ENCODE measurements around the gene PTPRN2.

The PTPRN2 gene

DNA sequence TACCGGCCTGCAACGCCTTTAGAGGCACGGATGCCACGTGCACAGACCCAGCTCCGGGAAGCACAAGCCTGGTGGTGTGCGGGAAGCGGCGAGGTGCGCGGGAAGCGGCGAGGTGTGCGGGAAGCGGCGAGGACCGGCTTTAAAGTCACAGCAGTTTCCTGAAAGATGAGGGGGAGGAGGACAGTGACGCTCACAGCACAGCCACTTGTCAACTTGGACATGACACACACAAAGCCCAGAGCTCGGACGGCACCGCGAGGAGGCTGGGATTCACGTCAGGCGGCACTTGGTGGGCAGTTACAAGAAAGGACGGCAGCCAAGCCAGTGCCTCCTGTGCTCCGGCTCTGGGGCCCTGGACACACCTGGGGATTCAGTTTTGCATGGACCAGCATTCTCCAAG, 724.9 kb downstream of the PTPRN2 start:
- H3K4me2 ChIP-seq (ENCODE audit: low read length), result no peak overlapping the region
- H3K4me3 ChIP-seq (ENCODE audit: low read length), result no peak overlapping the region
- H3K9me3 ChIP-seq (replicated peaks; ENCODE audit: low read length), result peaks cover 16% of the 10 kb centered on the region
- H3K36me3 ChIP-seq (ENCODE audit: insufficient read depth, low read length), result no peaks in the 10 kb centered on the region
- no peaks in the 10 kb centered on the region for H3K27me3 ChIP-seq (ENCODE audit: control insufficient read depth, insufficient read depth, low read length)
- H3K4me1 ChIP-seq (ENCODE audit: control insufficient read depth, insufficient read depth, low read length), result no peaks in the 10 kb centered on the region
- no peak overlapping the region for H3K9ac ChIP-seq (ENCODE audit: low read depth, low read length)

DNA sequence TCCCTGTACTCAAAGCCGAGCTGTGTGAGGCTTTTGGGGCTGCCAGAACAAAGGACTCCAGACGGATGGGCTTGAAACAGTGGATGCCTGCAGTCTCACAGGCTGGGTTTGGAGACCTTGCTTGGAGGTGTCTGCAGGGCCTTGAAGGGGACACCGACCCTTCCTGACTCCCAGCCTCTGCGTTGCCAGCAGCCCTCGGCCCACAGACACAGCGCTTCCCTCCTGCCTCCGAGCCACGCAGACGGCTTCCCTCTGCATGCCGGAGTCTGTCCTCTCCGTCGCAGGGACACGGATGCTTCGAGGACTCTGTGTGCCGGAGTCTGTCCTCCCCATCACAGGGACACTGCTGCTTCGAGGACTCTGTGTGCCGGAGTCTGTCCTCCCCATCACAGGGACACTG, 726.1 kb downstream of the PTPRN2 start:
- Histone ChIP-seq H3K9ac (ENCODE audit: low read depth, low read length) (no peak overlapping the region), H3K4me3 (ENCODE audit: low read length) (no peak overlapping the region), H3K9me3 (replicated peaks; ENCODE audit: low read length) (peaks cover 16% of the 10 kb centered on the region), H3K27me3 (ENCODE audit: control insufficient read depth, insufficient read depth, low read length) (no peaks in the 10 kb centered on the region), H3K4me2 (ENCODE audit: low read length) (no peak overlapping the region), H3K36me3 (ENCODE audit: insufficient read depth, low read length) (no peaks in the 10 kb centered on the region), H3K4me1 (ENCODE audit: control insufficient read depth, insufficient read depth, low read length) (no peaks in the 10 kb centered on the region)

DNA sequence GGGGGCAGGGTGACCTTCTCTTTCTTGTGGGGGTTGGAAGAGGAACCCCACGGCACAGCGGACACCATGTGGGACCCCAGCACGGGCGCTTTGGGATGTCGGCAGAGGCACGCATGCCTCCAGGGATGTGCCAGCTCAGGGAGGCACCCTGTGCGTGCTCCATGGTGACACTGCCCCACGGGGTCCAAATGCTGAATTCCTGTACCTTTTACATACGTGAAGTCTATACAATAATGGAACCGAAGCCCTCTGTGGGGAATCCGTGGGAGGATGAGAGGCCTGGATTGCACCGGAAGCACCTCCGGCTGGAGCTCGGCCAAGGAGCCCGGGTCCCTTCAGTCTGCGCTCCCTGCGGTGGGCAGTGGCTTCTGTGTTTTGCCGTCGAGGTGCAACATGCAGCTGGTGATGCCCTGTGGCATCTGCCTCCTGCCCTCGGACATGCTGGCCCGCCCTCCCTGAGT, 726.6 kb downstream of the PTPRN2 start:
- Histone ChIP-seq H3K9me3 (replicated peaks; ENCODE audit: low read length) (peaks cover 16% of the 10 kb centered on the region), H3K36me3 (ENCODE audit: insufficient read depth, low read length) (no peaks in the 10 kb centered on the region), H3K9ac (ENCODE audit: low read depth, low read length) (no peak overlapping the region), H3K4me2 (ENCODE audit: low read length) (no peak overlapping the region), H3K4me3 (ENCODE audit: low read length) (no peak overlapping the region), H3K4me1 (ENCODE audit: control insufficient read depth, insufficient read depth, low read length) (no peaks in the 10 kb centered on the region), H3K27me3 (ENCODE audit: control insufficient read depth, insufficient read depth, low read length) (no peaks in the 10 kb centered on the region)

DNA sequence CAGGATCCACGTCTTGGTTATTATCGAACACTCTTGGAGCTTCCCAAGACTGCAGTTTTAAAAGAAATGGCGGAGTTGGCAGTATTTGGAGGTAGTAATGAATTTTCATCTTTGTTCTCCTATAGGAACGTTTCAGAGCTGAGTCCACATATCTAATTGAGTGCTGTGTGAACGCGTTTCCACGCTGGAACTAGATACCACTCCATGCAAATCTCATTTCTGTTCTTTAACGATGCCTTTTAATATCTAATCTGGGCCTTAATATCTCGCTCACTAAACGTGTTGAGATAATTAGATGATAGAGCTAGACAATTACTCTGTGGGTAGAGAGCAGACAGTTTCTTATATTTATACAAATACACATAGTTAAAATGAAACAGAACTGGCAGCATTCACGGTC, 727.2 kb downstream of the PTPRN2 start:
- peaks cover 16% of the 10 kb centered on the region for H3K9me3 ChIP-seq (replicated peaks; ENCODE audit: low read length)
- no peak overlapping the region for H3K4me3 ChIP-seq (ENCODE audit: low read length)
- no peaks in the 10 kb centered on the region for H3K4me1 ChIP-seq (ENCODE audit: control insufficient read depth, insufficient read depth, low read length)
- H3K36me3 ChIP-seq (ENCODE audit: insufficient read depth, low read length), result no peaks in the 10 kb centered on the region
- H3K27me3 ChIP-seq (ENCODE audit: control insufficient read depth, insufficient read depth, low read length), result no peaks in the 10 kb centered on the region
- no peak overlapping the region for H3K9ac ChIP-seq (ENCODE audit: low read depth, low read length)
- H3K4me2 ChIP-seq (ENCODE audit: low read length), result no peak overlapping the region

DNA sequence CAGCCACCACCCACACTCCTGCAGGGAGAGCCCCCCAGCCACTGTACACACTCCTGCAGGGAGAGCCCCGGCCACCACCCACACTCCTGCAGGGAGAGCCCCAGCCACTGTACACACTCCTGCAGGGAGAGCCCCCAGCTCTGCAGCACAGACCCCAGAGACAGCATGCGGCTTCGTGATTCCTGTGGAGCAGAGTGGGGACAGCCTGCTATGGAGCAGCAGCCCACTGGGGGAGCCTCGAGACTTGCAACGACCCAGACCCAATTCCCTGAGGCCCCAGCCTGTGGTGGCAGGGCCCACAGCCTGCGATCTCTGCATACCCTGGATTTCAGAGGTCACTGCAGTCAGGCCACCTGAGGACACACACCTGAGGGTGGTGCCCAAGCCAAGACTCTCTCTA, 727.7 kb downstream of the PTPRN2 start:
- peaks cover 13% of the 10 kb centered on the region for H3K9me3 ChIP-seq (replicated peaks; ENCODE audit: low read length)

DNA sequence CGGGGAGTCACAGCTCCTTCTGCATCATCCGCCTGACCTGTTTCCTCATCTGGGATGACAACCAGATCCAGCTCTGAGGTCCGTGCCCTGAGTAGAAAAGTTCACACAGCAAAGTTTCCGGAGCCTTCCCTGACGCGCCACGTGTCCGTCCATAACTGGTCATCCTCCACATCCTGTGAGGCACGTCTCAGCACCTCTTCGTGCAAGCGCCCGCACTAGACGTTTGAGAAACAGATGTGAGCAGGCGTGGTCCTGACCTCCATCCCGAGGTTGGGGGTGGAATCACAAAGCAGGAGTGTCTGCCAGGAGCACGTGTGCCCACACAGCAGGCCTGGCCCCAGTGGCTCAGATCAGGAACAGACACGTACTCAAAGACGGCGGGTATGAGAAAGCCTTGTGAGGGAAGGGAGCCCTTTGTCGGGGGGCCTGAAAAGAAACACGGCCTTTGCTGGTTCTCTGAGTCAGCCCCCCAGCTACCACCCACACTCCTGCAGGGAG, 730.0 kb downstream of the PTPRN2 start:
- no peaks in the 10 kb centered on the region for H3K4me1 ChIP-seq (ENCODE audit: control insufficient read depth, insufficient read depth, low read length)
- no peak overlapping the region for H3K9ac ChIP-seq (ENCODE audit: low read depth, low read length)
- no peaks in the 10 kb centered on the region for H3K27me3 ChIP-seq (ENCODE audit: control insufficient read depth, insufficient read depth, low read length)
- no peak overlapping the region for H3K4me2 ChIP-seq (ENCODE audit: low read length)
- H3K36me3 ChIP-seq (ENCODE audit: insufficient read depth, low read length), result no peaks in the 10 kb centered on the region
- no peak overlapping the region for H3K4me3 ChIP-seq (ENCODE audit: low read length)
- peaks cover 14% of the 10 kb centered on the region for H3K9me3 ChIP-seq (replicated peaks; ENCODE audit: low read length)

More for the DNA sequence above, 727.7 kb downstream of the PTPRN2 start:
- Histone ChIP-seq H3K27me3 (ENCODE audit: control insufficient read depth, insufficient read depth, low read length) (no peaks in the 10 kb centered on the region), H3K36me3 (ENCODE audit: insufficient read depth, low read length) (no peaks in the 10 kb centered on the region), H3K4me3 (ENCODE audit: low read length) (no peak overlapping the region), H3K4me2 (ENCODE audit: low read length) (no peak overlapping the region), H3K9ac (ENCODE audit: low read depth, low read length) (no peak overlapping the region), H3K4me1 (ENCODE audit: control insufficient read depth, insufficient read depth, low read length) (no peaks in the 10 kb centered on the region)

DNA sequence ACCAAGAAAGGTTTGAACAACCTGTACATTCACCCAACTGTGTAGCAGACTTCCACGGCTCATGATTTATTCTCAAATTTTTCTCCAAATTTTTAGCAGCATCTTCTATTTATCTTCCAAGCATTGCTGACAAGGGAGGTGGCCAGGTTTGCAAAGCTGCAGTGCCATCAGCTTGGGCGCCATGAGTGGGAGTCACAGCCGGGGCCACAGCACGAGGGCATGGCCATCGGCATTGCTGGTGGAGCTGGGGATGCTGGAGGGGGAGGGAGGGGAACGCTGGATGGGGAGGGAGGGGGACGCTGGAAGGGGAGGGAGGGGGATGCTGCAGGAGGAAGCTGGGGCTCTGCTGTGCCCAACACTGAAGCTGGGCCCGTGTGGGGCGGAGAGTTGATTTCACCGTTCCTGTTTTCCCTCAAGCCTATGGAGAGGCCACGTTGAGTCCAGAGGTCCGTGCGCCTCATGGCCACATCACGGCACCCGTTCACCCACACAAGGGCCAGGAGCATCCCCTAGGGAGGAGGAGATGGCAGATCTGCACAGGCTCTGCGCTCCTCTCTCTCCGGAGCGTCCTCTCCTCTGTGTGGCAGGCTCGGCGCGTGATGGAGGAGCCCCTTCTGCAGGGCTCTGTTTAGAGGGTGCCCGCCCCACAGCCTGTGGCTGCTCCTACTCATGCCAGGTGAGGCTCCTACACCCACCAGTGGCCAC, 730.6 kb downstream of the PTPRN2 start:
- Histone ChIP-seq H3K36me3 (ENCODE audit: insufficient read depth, low read length) (no peaks in the 10 kb centered on the region), H3K4me1 (ENCODE audit: control insufficient read depth, insufficient read depth, low read length) (no peaks in the 10 kb centered on the region), H3K9me3 (replicated peaks; ENCODE audit: low read length) (peaks cover 14% of the 10 kb centered on the region), H3K4me2 (ENCODE audit: low read length) (no peak overlapping the region), H3K9ac (ENCODE audit: low read depth, low read length) (no peak overlapping the region), H3K4me3 (ENCODE audit: low read length) (no peak overlapping the region), H3K27me3 (ENCODE audit: control insufficient read depth, insufficient read depth, low read length) (no peaks in the 10 kb centered on the region)

DNA sequence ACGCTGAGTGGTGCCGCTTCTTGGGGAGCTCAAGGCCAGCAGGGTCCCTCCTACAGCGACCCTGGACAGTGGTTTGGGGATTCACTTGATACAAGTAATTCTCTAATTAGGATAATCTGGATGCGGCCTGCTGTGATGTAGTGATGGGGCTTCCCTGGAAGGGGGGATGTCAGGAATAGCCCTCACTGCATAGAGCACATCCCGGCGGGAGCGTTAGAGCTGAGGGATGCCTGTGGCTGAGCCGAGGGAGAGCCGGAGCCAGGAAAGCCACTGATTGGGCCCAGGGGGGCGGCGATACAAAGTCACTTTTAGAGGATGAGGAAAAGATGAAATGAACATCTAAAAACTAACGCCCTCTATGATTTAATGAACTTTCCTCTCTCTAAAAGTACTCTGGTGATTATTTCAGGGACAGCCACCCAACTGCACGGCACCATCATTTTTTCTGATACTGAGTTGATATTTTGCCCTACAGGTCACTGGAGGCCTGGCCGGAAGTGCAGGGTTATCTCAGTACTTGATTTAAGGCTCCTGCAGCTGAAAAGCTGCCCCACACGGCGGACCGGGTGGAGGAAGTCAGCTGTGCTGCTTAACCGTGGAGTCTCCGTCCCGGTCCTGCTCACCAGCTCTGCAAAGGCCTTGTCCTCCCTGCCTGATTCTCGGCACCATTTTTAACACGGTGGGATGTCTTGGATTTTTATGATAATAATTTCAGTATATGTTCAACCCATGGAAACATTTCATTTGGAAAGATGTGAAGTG, 732.0 kb downstream of the PTPRN2 start:
- H3K4me3 ChIP-seq (ENCODE audit: low read length), result no peak overlapping the region
- no peaks in the 10 kb centered on the region for H3K4me1 ChIP-seq (ENCODE audit: control insufficient read depth, insufficient read depth, low read length)
- peaks cover 21% of the 10 kb centered on the region for H3K9me3 ChIP-seq (replicated peaks; ENCODE audit: low read length)
- H3K4me2 ChIP-seq (ENCODE audit: low read length), result no peak overlapping the region
- H3K27me3 ChIP-seq (ENCODE audit: control insufficient read depth, insufficient read depth, low read length), result no peaks in the 10 kb centered on the region
- H3K9ac ChIP-seq (ENCODE audit: low read depth, low read length), result no peak overlapping the region
- no peaks in the 10 kb centered on the region for H3K36me3 ChIP-seq (ENCODE audit: insufficient read depth, low read length)

DNA sequence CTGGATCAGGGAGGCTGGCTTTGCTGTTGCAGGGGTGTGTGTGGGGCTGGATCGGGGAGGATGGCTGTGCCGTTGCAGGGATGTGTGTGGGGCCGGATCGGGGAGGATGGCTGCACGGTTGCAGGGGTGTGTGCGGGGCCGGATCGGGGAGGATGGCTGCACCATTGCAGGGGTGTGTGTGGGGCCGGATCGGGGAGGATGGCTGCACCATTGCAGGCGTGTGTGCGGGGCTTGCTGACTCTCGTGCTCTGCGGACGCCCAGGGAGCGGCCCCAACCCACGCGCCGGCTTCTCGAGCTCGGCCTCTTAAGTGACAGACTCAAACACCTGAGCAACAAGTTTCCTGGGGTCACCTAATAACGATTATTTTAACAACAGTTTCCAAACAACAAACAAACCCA, 732.6 kb downstream of the PTPRN2 start:
- no peaks in the 10 kb centered on the region for H3K36me3 ChIP-seq (ENCODE audit: insufficient read depth, low read length)
- H3K9ac ChIP-seq (ENCODE audit: low read depth, low read length), result no peak overlapping the region
- H3K27me3 ChIP-seq (ENCODE audit: control insufficient read depth, insufficient read depth, low read length), result no peaks in the 10 kb centered on the region
- no peak overlapping the region for H3K4me3 ChIP-seq (ENCODE audit: low read length)
- H3K4me2 ChIP-seq (ENCODE audit: low read length), result no peak overlapping the region
- peaks cover 18% of the 10 kb centered on the region for H3K9me3 ChIP-seq (replicated peaks; ENCODE audit: low read length)
- no peaks in the 10 kb centered on the region for H3K4me1 ChIP-seq (ENCODE audit: control insufficient read depth, insufficient read depth, low read length)

DNA sequence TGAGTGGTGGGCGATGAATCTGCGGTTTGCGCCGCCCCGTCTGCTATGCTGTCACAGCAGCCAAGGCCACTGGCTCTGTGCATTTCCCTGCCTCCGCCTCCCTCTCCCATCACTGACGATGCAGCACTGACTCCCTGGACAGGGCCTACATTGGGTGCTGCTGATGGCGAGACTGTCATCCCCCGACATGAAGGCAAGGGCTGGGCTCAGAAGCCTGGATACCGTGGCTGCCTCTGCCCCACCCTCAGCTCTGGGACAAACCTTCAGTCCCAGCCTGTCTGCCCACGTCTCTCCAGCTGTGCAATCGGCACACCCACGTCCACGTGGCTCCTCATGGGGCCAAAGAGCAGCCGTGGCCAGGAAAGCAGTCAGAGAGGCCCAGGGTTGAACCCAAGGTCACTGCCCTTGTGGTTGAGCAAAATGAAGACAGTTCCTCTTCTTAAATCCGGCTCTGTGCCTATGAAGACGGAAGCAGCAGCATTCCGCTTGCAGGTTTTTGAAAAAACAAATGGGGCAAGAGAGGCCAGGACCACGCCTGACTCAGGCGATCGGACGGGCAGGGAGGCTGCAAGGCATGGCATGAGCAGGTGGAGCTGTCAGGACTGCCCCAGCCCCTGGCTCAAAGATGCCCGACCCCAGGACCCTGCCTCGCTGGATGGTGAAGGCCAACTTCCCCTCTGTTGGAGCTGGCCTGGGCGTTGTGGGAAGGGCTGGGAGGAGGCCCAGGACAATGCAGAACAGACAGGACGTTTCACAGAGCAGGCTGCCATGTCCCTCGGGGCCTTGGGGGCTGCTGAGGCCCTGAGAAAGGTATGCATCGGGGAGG, 733.3 kb downstream of the PTPRN2 start:
- Histone ChIP-seq H3K9ac (ENCODE audit: low read depth, low read length) (no peak overlapping the region), H3K36me3 (ENCODE audit: insufficient read depth, low read length) (no peaks in the 10 kb centered on the region), H3K4me3 (ENCODE audit: low read length) (no peak overlapping the region), H3K9me3 (replicated peaks; ENCODE audit: low read length) (peaks cover 21% of the 10 kb centered on the region), H3K27me3 (ENCODE audit: control insufficient read depth, insufficient read depth, low read length) (no peaks in the 10 kb centered on the region), H3K4me2 (ENCODE audit: low read length) (no peak overlapping the region), H3K4me1 (ENCODE audit: control insufficient read depth, insufficient read depth, low read length) (no peaks in the 10 kb centered on the region)

DNA sequence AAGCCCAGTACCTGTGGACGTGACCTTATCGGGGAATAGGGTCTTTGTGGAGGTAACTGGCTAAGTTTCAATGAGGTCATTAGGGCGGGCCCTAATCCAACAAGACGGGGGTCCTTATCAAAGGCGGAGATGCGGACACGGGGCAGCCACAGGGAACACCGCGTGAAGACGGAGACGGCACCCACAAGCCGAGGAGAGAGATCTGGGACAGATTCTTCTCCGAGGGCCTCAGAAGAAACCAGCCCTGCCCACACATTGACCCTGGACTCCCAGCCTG, 733.9 kb downstream of the PTPRN2 start:
- H3K9me3 ChIP-seq (replicated peaks; ENCODE audit: low read length), result peaks cover 21% of the 10 kb centered on the region
- H3K4me3 ChIP-seq (ENCODE audit: low read length), result no peak overlapping the region

More for the DNA sequence above, 733.9 kb downstream of the PTPRN2 start:
- Histone ChIP-seq H3K9ac (ENCODE audit: low read depth, low read length) (no peak overlapping the region), H3K27me3 (ENCODE audit: control insufficient read depth, insufficient read depth, low read length) (no peaks in the 10 kb centered on the region), H3K4me2 (ENCODE audit: low read length) (no peak overlapping the region), H3K4me1 (ENCODE audit: control insufficient read depth, insufficient read depth, low read length) (no peaks in the 10 kb centered on the region), H3K36me3 (ENCODE audit: insufficient read depth, low read length) (no peaks in the 10 kb centered on the region)
